Loucy (cell line): ENCODE results near the gene STARD13.

Experiments used
- EZH2phosphoT487 ChIP-seq: fragments of 200-600 bp; IDR thresholded peaks from 2 replicates; pipeline ENCODE4 v1.6.1; 2018; ENCODE audit warnings: antibody characterized with exemption, mild to moderate bottlenecking, moderate library complexity, borderline replicate concordance
- TF ChIP-seq, protein P1 (sequence below): fragments of 200-600 bp; sonication (generic); conservative IDR thresholded peaks from 2 replicates; pipeline ENCODE4 v1.5.1; 2014; ENCODE audit warnings: mild to moderate bottlenecking, antibody characterized with exemption, low read length

DNA sequence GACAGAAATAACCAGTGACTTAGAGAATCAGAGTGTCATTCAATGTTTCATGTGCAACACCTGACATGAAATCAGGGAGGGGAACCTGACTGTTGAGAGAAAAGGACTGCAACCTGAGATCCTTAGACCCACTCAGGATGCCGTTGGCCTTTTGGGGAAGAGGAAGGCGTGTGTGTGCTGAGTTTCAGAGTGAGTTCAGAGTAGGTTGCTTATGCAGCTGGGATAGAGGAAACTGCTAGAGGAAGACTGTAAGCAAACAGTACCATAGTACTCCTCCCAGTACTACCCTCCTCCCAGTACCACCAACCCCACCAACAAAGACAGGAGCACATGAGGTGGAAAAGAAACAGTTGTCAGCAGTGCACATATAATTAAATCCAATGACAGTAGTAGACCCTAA lies 205.6 kb downstream of the STARD13 start:
- TF ChIP-seq, protein P1, sequence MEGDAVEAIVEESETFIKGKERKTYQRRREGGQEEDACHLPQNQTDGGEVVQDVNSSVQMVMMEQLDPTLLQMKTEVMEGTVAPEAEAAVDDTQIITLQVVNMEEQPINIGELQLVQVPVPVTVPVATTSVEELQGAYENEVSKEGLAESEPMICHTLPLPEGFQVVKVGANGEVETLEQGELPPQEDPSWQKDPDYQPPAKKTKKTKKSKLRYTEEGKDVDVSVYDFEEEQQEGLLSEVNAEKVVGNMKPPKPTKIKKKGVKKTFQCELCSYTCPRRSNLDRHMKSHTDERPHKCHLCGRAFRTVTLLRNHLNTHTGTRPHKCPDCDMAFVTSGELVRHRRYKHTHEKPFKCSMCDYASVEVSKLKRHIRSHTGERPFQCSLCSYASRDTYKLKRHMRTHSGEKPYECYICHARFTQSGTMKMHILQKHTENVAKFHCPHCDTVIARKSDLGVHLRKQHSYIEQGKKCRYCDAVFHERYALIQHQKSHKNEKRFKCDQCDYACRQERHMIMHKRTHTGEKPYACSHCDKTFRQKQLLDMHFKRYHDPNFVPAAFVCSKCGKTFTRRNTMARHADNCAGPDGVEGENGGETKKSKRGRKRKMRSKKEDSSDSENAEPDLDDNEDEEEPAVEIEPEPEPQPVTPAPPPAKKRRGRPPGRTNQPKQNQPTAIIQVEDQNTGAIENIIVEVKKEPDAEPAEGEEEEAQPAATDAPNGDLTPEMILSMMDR, result no peak
- TF ChIP-seq EZH2phosphoT487, result no peak
